Hepatocyte (in vitro differentiated cells): Measurements from ENCODE around the gene CDH10.

ENCODE experiments used
- EZH2 ChIP-seq: fragments of 200-600 bp; sonication (generic); IDR thresholded peaks from 2 replicates; pipeline ENCODE4 v1.6.1; 2016; ENCODE audit warnings: antibody characterized with exemption, mild to moderate bottlenecking, borderline replicate concordance
- TF ChIP-seq, protein P1 (sequence below): fragments of 200-600 bp; sonication (generic); IDR thresholded peaks from 2 replicates; pipeline ENCODE4 v1.5.1; 2016; ENCODE audit warnings: antibody characterized with exemption, mild to moderate bottlenecking; ENCODE audit not compliant: poor library complexity

- TF ChIP-seq, protein P1, sequence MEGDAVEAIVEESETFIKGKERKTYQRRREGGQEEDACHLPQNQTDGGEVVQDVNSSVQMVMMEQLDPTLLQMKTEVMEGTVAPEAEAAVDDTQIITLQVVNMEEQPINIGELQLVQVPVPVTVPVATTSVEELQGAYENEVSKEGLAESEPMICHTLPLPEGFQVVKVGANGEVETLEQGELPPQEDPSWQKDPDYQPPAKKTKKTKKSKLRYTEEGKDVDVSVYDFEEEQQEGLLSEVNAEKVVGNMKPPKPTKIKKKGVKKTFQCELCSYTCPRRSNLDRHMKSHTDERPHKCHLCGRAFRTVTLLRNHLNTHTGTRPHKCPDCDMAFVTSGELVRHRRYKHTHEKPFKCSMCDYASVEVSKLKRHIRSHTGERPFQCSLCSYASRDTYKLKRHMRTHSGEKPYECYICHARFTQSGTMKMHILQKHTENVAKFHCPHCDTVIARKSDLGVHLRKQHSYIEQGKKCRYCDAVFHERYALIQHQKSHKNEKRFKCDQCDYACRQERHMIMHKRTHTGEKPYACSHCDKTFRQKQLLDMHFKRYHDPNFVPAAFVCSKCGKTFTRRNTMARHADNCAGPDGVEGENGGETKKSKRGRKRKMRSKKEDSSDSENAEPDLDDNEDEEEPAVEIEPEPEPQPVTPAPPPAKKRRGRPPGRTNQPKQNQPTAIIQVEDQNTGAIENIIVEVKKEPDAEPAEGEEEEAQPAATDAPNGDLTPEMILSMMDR: no peak
- no peak for TF ChIP-seq EZH2
Measured at GRCh38 chr5:24624872-24625271, 19.9 kb downstream of the CDH10 start.
